HepG2 (cell line): ENCODE data around the gene CHN2. TPM values are rescaled to one million over a fixed set of nuclear protein-coding genes. Genes with fewer than 3 reads are reported as not detected.
A peak's percentile ranks its signal among the peaks of the same experiment; 100 is the strongest.

ENCODE experiments used
- ATAC-seq: fragments of 200-7000 bp; cut with Tn5 transposase; 3 replicates; pipeline ENCODE4 v1.9.1; 2020; ENCODE audit warnings: mild to moderate bottlenecking, moderate library complexity
- BruUV-seq: library from RNA; stranded (reverse); fragments of 400-500 nt; replicated peaks from 2 replicates; lab custom pipeline; 2021; lab: Mats Ljungman, UMichigan
- CTCF ChIA-PET: fragments of 300-600 bp; formaldehyde crosslinking; extraction: SDS; loops from one replicate; lab custom pipeline; 2021; ENCODE audit warnings: low total read pairs, inconsistent platforms, low intra/inter-chr PET ratio; lab: Yijun Ruan, JAX
- POLR2A ChIA-PET: fragments of 350-600 bp; sonication (Branson Sonifier 250); formaldehyde crosslinking; loops from one replicate; lab custom pipeline; 2020; ENCODE audit warnings: antibody characterized with exemption, inconsistent platforms; lab: Yijun Ruan, JAX
- DNase-seq: peaks from one replicate; pipeline ENCODE4 v3.0.0-alpha.2; 2015; ENCODE audit warnings: low spot score
- FAIRE-seq: peaks from 3 replicates; lab custom pipeline; 2011; peaks lifted over from hg19 to GRCh38; lab: Jason Lieb, UNC
- H2AFZ ChIP-seq: one replicate; pipeline ENCODE4 v1.6.1; 2011; ENCODE audit warnings: low read length, inconsistent platforms
- H3K27ac ChIP-seq: fragments of 300-600 bp; 3 replicates; pipeline ENCODE4 v1.8.0; 2011; ENCODE audit warnings: mixed run types, mild to moderate bottlenecking, mixed read lengths, low read length, inconsistent platforms; ENCODE audit not compliant: insufficient read depth; ENCODE audit errors: extremely low read length
- H3K27me3 ChIP-seq, 2 experiments: fragments of 200-600 bp in 1 of 2; 2 replicates in 1 of 2; 3 replicates in 1 of 2; pipeline versions ENCODE4 v1.6.0 to v1.8.0; 2011; ENCODE audit warnings: low read length in 2 of 2, mild to moderate bottlenecking in 2 of 2, moderate library complexity in 2 of 2, inconsistent platforms in 1 of 2; ENCODE audit not compliant: insufficient read depth in 2 of 2, control insufficient read depth in 1 of 2
- H3K36me3 ChIP-seq, 2 experiments: fragments of 200-600 bp in 1 of 2; replicated peaks in 1 of 2; 2 replicates in 1 of 2; 3 replicates in 1 of 2; pipeline versions ENCODE4 v1.5.1 to v1.8.0; 2011; ENCODE audit warnings: low read length in 2 of 2, inconsistent platforms in 1 of 2; ENCODE audit not compliant: insufficient read depth in 2 of 2, control insufficient read depth in 1 of 2
- H3K4me1 ChIP-seq: 2 replicates; pipeline ENCODE4 v1.5.1; 2012; ENCODE audit warnings: low read length, inconsistent platforms; ENCODE audit not compliant: insufficient read depth
- H3K4me2 ChIP-seq: 2 replicates; pipeline ENCODE4 v1.6.0; 2011; ENCODE audit warnings: low read depth, low read length, inconsistent platforms
- H3K4me3 ChIP-seq, 3 experiments: fragments of 200-600 bp in 1 of 3; sonication (generic), shearing (Covaris generic) in 1 of 3; replicated peaks in 1 of 3; 2 replicates each; pipeline ENCODE4 v1.5.1; 2011 to 2016; ENCODE audit warnings: low read length in 3 of 3, inconsistent platforms in 2 of 3, low read depth in 2 of 3, mild to moderate bottlenecking in 2 of 3, control low read depth in 1 of 3, mixed read lengths in 1 of 3; ENCODE audit not compliant: insufficient read depth in 1 of 3
- H3K79me2 ChIP-seq: one replicate; pipeline ENCODE4 v1.6.1; 2011; ENCODE audit warnings: low read length, inconsistent platforms; ENCODE audit not compliant: insufficient read depth
- H3K9ac ChIP-seq: 2 replicates; pipeline ENCODE4 v1.6.0; 2011; ENCODE audit warnings: mild to moderate bottlenecking, low read depth, low read length, inconsistent platforms; ENCODE audit not compliant: insufficient read depth
- H3K9me3 ChIP-seq: 2 replicates; pipeline ENCODE4 v1.5.1; 2012; ENCODE audit warnings: mild to moderate bottlenecking, low read length
- H4K20me1 ChIP-seq: 2 replicates; pipeline ENCODE4 v1.6.0; 2011; ENCODE audit warnings: inconsistent platforms, mild to moderate bottlenecking, low read length, moderate library complexity; ENCODE audit not compliant: insufficient read depth
- AGO1 ChIP-seq: fragments of 200-400 bp; formaldehyde crosslinking; IDR thresholded peaks from 2 replicates; pipeline ENCODE4 v1.6.1; 2017; ENCODE audit warnings: mild to moderate bottlenecking, low read depth, low read length, moderate library complexity; ENCODE audit not compliant: poor library complexity, severe bottlenecking
- BCL6 ChIP-seq: IDR thresholded peaks from 2 replicates; pipeline ENCODE4 v1.6.1; 2016; ENCODE audit warnings: missing genetic modification reagents, missing compliant biosample characterization
- CREM ChIP-seq, 2 experiments: sonication (generic) in 1 of 2; formaldehyde crosslinking in 1 of 2; IDR thresholded peaks; 2 replicates each; pipeline versions ENCODE4 v1.4.0 to v1.6.1; 2016 to 2020; ENCODE audit warnings: antibody characterized with exemption in 1 of 2, mild to moderate bottlenecking in 1 of 2, missing genetic modification reagents in 1 of 2
- HNF4A ChIP-seq: sonication (generic); formaldehyde crosslinking; IDR thresholded peaks from 2 replicates; pipeline ENCODE4 v1.4.0; 2020; ENCODE audit warnings: missing genetic modification reagents
- KMT2A ChIP-seq: sonication (generic); formaldehyde crosslinking; IDR thresholded peaks from 2 replicates; pipeline ENCODE4 v1.4.0; 2020; ENCODE audit warnings: missing genetic modification reagents
- NCOA1 ChIP-seq: sonication (generic); formaldehyde crosslinking; IDR thresholded peaks from 2 replicates; pipeline ENCODE4 v1.9.0; 2021; ENCODE audit warnings: missing genetic modification reagents
- NCOA2 ChIP-seq: sonication (generic); formaldehyde crosslinking; IDR thresholded peaks from 2 replicates; pipeline ENCODE4 v1.8.0; 2022; ENCODE audit warnings: inconsistent platforms
- PHF21A ChIP-seq: sonication (generic); formaldehyde crosslinking; IDR thresholded peaks from 2 replicates; pipeline ENCODE4 v1.5.0; 2020; ENCODE audit warnings: mild to moderate bottlenecking, missing genetic modification reagents
- SMAD9 ChIP-seq: sonication (generic); formaldehyde crosslinking; IDR thresholded peaks from 2 replicates; pipeline ENCODE4 v1.5.1; 2020; ENCODE audit warnings: mild to moderate bottlenecking, missing genetic modification reagents
- STAT5B ChIP-seq: sonication (generic); formaldehyde crosslinking; IDR thresholded peaks from 2 replicates; pipeline ENCODE4 v1.4.0; 2020; ENCODE audit warnings: missing genetic modification reagents
- ZBTB39 ChIP-seq: sonication (generic); formaldehyde crosslinking; IDR thresholded peaks from 2 replicates; pipeline ENCODE4 v1.5.0; 2020; ENCODE audit warnings: missing genetic modification reagents
- ZMYM4 ChIP-seq: sonication (generic); formaldehyde crosslinking; IDR thresholded peaks from 2 replicates; pipeline ENCODE4 v1.8.1; 2023; ENCODE audit warnings: mild to moderate bottlenecking, missing genetic modification reagents
- ZNF143 ChIP-seq: sonication (generic); formaldehyde crosslinking; IDR thresholded peaks from 2 replicates; pipeline ENCODE4 v1.4.0; 2020; ENCODE audit warnings: missing genetic modification reagents
- ZNF317 ChIP-seq: sonication (generic); formaldehyde crosslinking; IDR thresholded peaks from 2 replicates; pipeline ENCODE4 v1.5.0; 2020; ENCODE audit warnings: mild to moderate bottlenecking, missing genetic modification reagents
- ZNF570 ChIP-seq: sonication (generic); formaldehyde crosslinking; IDR thresholded peaks from 2 replicates; pipeline ENCODE4 v1.4.0; 2020; ENCODE audit warnings: mild to moderate bottlenecking, missing genetic modification reagents, borderline replicate concordance
- ZNF772 ChIP-seq: sonication (generic); formaldehyde crosslinking; IDR thresholded peaks from 2 replicates; pipeline ENCODE4 v1.5.0; 2020; ENCODE audit warnings: mild to moderate bottlenecking, missing genetic modification reagents
- ZNF788 ChIP-seq: sonication (generic); formaldehyde crosslinking; IDR thresholded peaks from 2 replicates; pipeline ENCODE4 v1.5.0; 2020; ENCODE audit warnings: mild to moderate bottlenecking, missing genetic modification reagents, borderline replicate concordance
- WGBS: methylation state at CpG from one replicate; pipeline ENCODE4 v1.1.6; 2017; ENCODE audit warnings: low lambda C conversion rate; 5-methylcytosine and 5-hydroxymethylcytosine counted together
- in situ Hi-C: cut with HindIII; loops from 2 replicates; pipeline ENCODE4 v1.10.0; 2017; ENCODE audit warnings: low pct_unique_long_range_greater_than_20kb; ENCODE audit not compliant: extremely low pct_ligation_motif_present
- intact Hi-C: fragments of 100-400 bp; cut with micrococcal nuclease; formaldehyde crosslinking; loops from one replicate; pipeline ENCODE4 v1.10.0; 2022; ENCODE audit not compliant: unreplicated experiment
- polyA plus RNA-seq, 8 experiments: library from polyadenylated mRNA; depleted of rRNA in 3 of 8; stranded (reverse) in 7 of 8; unstranded in 1 of 8; fragments of >200 nt; fragmentation: Illumina TruSeq in 4 of 8; extraction: Trizol in 4 of 8; gene quantifications; 2 replicates each; pipeline versions ENCODE4 v1.2.1 to v1.2.3, GENCODE V29; 2011 to 2016; ENCODE audit warnings: low read depth in 4 of 8, missing spikeins in 1 of 8, mixed read lengths in 1 of 8; ENCODE audit not compliant: insufficient read depth in 1 of 8
- total RNA-seq, 5 experiments: library from RNA; depleted of rRNA; stranded (reverse); fragments of >200 nt; fragmentation: Illumina TruSeq; extraction: Trizol; gene quantifications; 2 replicates each; pipeline ENCODE4 v1.2.3, GENCODE V29; 2016; ENCODE audit warnings: low read depth in 1 of 5
- TF ChIP-seq, protein P1 (sequence below): sonication (generic); formaldehyde crosslinking; IDR thresholded peaks from 2 replicates; pipeline ENCODE4 v1.5.1; 2020; ENCODE audit warnings: mild to moderate bottlenecking, missing genetic modification reagents, moderate library complexity

Gene CHN2
- total and polyA plus RNA-seq, 2 of the 13 experiments (the other 11 are each of a cell fraction or from before 2014, with no cell fraction given), result 23.5 to 30.5 TPM

- Histone ChIP-seq H3K4me1 (peaks cover 86% of the 10 kb centered on the region), H3K9ac (no peak overlapping the region), H3K27ac (peak overlapping the region; percentile 84), H2AFZ (no peak overlapping the region), H3K36me3 (peaks cover 1 to 6% of the 10 kb centered on the region in 2 experiments; a peak in 1 of 5 replicates), H3K4me2 (0 out of 2 replicates have a peak overlapping the region, but pooled peaks have one; percentile 19), H3K9me3 (no peaks in the 10 kb centered on the region), H3K79me2 (peaks cover 44% of the 10 kb centered on the region), H3K4me3 (no peak overlapping the region; a peak in 1 of 6 replicates), H4K20me1 (no peaks in the 10 kb centered on the region), H3K27me3 (no peaks in the 10 kb centered on the region)
- 69% methylated on average over 15 of the region's 15 CpGs for WGBS
- ChIA-PET POLR2A (interaction anchor here (0.7 kb wide), 1 partner anchor 99 kb away, joined by 3 read pairs; no protein-coding TSS in a partner anchor), CTCF (no interaction called here)
- peak; percentile 63 for DNase-seq
- intact Hi-C loops, result loop anchor here (5.0 kb wide), 3 partner anchors 42 to 97 kb away; partner anchors contain the start of gene CHN2
- in situ Hi-C loops, result no loop called here
- BruUV-seq, result no TSS peak
- peak; percentile 23; the same call in 2 of the 3 replicates for ATAC-seq
- no peak for FAIRE-seq
- TF ChIP-seq NCOA2 (CRISPR knock-in tag) (peak; percentile 63), ZNF570 (CRISPR knock-in tag) (no peak), BCL6 (CRISPR knock-in tag) (no peak; the same call in 1 of the 2 replicates), AGO1 (no peak), HNF4A (CRISPR knock-in tag) (0 out of 2 replicates have a peak, but pooled peaks have one; percentile 4), STAT5B (CRISPR knock-in tag) (no peak), ZMYM4 (CRISPR knock-in tag) (peak; percentile 31; the same call in 1 of the 2 replicates), CREM (IDR thresholded peaks at IDR 0.05) (peak; percentile 33; the same call in 1 of the 2 replicates), CREM (CRISPR knock-in tag; IDR thresholded peaks at IDR 0.05) (no peak), ZNF788 (CRISPR knock-in tag) (peak; percentile 54; the same call in 1 of the 2 replicates), PHF21A (CRISPR knock-in tag) (peak; percentile 61; the same call in 1 of the 2 replicates), KMT2A (CRISPR knock-in tag) (no peak), ZNF143 (CRISPR knock-in tag) (no peak), ZNF772 (0 out of 2 replicates have a peak, but pooled peaks have one; percentile 32), NCOA1 (CRISPR knock-in tag) (no peak), SMAD9 (CRISPR knock-in tag) (no peak), ZNF317 (no peak), ZBTB39 (CRISPR knock-in tag) (peak; percentile 67; the same call in 1 of the 2 replicates)
- TF ChIP-seq, protein P1, sequence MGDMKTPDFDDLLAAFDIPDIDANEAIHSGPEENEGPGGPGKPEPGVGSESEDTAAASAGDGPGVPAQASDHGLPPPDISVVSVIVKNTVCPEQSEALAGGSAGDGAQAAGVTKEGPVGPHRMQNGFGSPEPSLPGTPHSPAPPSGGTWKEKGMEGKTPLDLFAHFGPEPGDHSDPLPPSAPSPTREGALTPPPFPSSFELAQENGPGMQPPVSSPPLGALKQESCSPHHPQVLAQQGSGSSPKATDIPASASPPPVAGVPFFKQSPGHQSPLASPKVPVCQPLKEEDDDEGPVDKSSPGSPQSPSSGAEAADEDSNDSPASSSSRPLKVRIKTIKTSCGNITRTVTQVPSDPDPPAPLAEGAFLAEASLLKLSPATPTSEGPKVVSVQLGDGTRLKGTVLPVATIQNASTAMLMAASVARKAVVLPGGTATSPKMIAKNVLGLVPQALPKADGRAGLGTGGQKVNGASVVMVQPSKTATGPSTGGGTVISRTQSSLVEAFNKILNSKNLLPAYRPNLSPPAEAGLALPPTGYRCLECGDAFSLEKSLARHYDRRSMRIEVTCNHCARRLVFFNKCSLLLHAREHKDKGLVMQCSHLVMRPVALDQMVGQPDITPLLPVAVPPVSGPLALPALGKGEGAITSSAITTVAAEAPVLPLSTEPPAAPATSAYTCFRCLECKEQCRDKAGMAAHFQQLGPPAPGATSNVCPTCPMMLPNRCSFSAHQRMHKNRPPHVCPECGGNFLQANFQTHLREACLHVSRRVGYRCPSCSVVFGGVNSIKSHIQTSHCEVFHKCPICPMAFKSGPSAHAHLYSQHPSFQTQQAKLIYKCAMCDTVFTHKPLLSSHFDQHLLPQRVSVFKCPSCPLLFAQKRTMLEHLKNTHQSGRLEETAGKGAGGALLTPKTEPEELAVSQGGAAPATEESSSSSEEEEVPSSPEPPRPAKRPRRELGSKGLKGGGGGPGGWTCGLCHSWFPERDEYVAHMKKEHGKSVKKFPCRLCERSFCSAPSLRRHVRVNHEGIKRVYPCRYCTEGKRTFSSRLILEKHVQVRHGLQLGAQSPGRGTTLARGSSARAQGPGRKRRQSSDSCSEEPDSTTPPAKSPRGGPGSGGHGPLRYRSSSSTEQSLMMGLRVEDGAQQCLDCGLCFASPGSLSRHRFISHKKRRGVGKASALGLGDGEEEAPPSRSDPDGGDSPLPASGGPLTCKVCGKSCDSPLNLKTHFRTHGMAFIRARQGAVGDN (CRISPR knock-in tag), result peak; percentile 70
Measured at GRCh38 chr7:29289156-29290021, 94.8 kb downstream of the CHN2 start.
